SH-SY5Y (cell line): ENCODE measurements around the gene OR10P1.

ENCODE experiments used
- GATA2 ChIP-seq: IDR thresholded peaks from 2 replicates; pipeline ENCODE4 v1.6.1; 2011; ENCODE audit warnings: mild to moderate bottlenecking, low read depth, low read length
- GATA3 ChIP-seq: IDR thresholded peaks from 2 replicates; pipeline ENCODE4 v1.6.1; 2011; ENCODE audit warnings: low read depth, mild to moderate bottlenecking, low read length, moderate library complexity

DNA sequence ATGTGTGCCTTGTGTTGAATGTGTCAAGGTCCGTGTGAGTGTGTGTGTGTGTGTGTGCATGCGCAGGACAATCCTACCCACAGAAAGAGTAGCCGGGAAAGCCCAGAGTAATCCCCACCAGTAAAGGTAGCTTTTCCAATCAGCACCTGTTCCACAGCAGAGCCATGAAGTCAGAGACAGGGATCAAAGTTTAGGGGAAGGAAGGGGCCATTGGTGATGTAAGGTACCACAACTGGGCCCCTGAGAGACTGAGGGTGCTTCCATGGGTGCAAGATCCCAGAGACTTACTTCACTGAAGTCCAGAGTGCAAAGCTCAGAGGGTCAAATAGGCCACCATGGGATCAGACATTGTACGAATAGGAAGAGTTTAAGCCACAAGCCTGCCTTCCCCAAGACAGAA, 20.5 kb downstream of the OR10P1 start:
- TF ChIP-seq GATA3 (no peak), GATA2 (no peak)
